ENCODE measurements around the gene LAYN.

The LAYN gene

GRCh38 chr11:111562692-111563389 lies 22.3 kb downstream of the LAYN start:
- no peak for DNase-seq

- peak; percentile 69 for DNase-seq
Observed at GRCh38 chr11:111565114-111565720, 24.7 kb downstream of the LAYN start.

GRCh38 chr11:111566324-111566723 lies 25.8 kb downstream of the LAYN start:
- no peak for DNase-seq

GRCh38 chr11:111569476-111569875 lies 29.0 kb downstream of the LAYN start:
- no peak for DNase-seq

- DNase-seq: no peak
Observed at GRCh38 chr11:111570796-111571195, 30.3 kb downstream of the LAYN start.

GRCh38 chr11:111571829-111572501 lies 31.4 kb downstream of the LAYN start:
- DNase-seq: no peak

- no peak for DNase-seq
Observed at GRCh38 chr11:111572581-111572980, 32.1 kb downstream of the LAYN start.

GRCh38 chr11:111573821-111574249 lies 33.3 kb downstream of the LAYN start:
- no peak for DNase-seq

- DNase-seq: no peak
Observed at GRCh38 chr11:111574373-111575225, 34.1 kb downstream of the LAYN start.

GRCh38 chr11:111575740-111576139 lies 35.2 kb downstream of the LAYN start:
- no peak for DNase-seq

- DNase-seq: no peak
Observed at GRCh38 chr11:111577821-111578220, 37.3 kb downstream of the LAYN start.

- DNase-seq: no peak
Observed at GRCh38 chr11:111581341-111581740, 40.8 kb downstream of the LAYN start.

- DNase-seq: no peak
Observed at GRCh38 chr11:111582163-111582562, 41.6 kb downstream of the LAYN start.

GRCh38 chr11:111582881-111583280 lies 42.4 kb downstream of the LAYN start:
- DNase-seq: no peak

- no peak for DNase-seq
Observed at GRCh38 chr11:111585371-111585770, 44.9 kb downstream of the LAYN start.

- DNase-seq: peak; percentile 37
Observed at GRCh38 chr11:111586388-111586831, 45.9 kb downstream of the LAYN start.

- DNase-seq: no peak
Observed at GRCh38 chr11:111589114-111589513, 48.6 kb downstream of the LAYN start.

- no peak for DNase-seq
Observed at GRCh38 chr11:111589886-111590499, 49.5 kb downstream of the LAYN start.

GRCh38 chr11:111591187-111591960 lies 50.9 kb downstream of the LAYN start:
- no peak for DNase-seq

GRCh38 chr11:111592491-111592890 lies 52.0 kb downstream of the LAYN start:
- DNase-seq: no peak

GRCh38 chr11:111596319-111596718 lies 55.8 kb downstream of the LAYN start:
- DNase-seq: no peak

- DNase-seq: no peak
Observed at GRCh38 chr11:111598148-111598547, 57.6 kb downstream of the LAYN start.
